Inflammatory macrophage treated with lipopolysaccharide for 1 hour (primary cell): ENCODE data around the gene CYP2B6.
"Not testable (repeated sequence)": the region's sequence is repeated elsewhere in the genome, so short reads cannot be mapped to it uniquely, and the experiment has no call there.

Experiments used
- DNase-seq, 2 donors: peaks; one replicate each; pipeline ENCODE4 v3.0.0-alpha.2; 2020 to 2022

Gene CYP2B6

GRCh38 chr19:40981591-40981990 lies 9.5 kb upstream of the CYP2B6 start:
- DNase-seq, result peak; percentile 69 to 88

GRCh38 chr19:40982594-40983101 lies 8.4 kb upstream of the CYP2B6 start:
- DNase-seq, result peak; percentile 60 to 91

GRCh38 chr19:40989453-40989852 lies 1.6 kb upstream of the CYP2B6 start:
- DNase-seq, result peak in 1 of 2 donors; percentile 55

GRCh38 chr19:40995355-40995754 lies 4.3 kb downstream of the CYP2B6 start:
- no peak for DNase-seq

- not testable (repeated sequence) for DNase-seq
These were observed 7.9 kb downstream of the CYP2B6 start for GRCh38 chr19:40999018-40999417.

GRCh38 chr19:41000310-41000737 lies 9.2 kb downstream of the CYP2B6 start:
- DNase-seq, result no peak

- DNase-seq, result no peak
These were observed 10.3 kb downstream of the CYP2B6 start for GRCh38 chr19:41001243-41001971.

- not testable (repeated sequence) for DNase-seq
These were observed 12.6 kb downstream of the CYP2B6 start for GRCh38 chr19:41003656-41004055.

- DNase-seq, result no peak
These were observed 18.7 kb downstream of the CYP2B6 start for GRCh38 chr19:41009700-41010235.

GRCh38 chr19:41013359-41013758 lies 22.3 kb downstream of the CYP2B6 start:
- DNase-seq, result no peak

- no peak for DNase-seq
These were observed 23.6 kb downstream of the CYP2B6 start for GRCh38 chr19:41014643-41015042.

- DNase-seq, result no peak
These were observed 25.5 kb downstream of the CYP2B6 start for GRCh38 chr19:41016488-41017071.

GRCh38 chr19:41018736-41019290 lies 27.7 kb downstream of the CYP2B6 start:
- DNase-seq, result no peak

- no peak for DNase-seq
These were observed 28.3 kb downstream of the CYP2B6 start for GRCh38 chr19:41019346-41019745.

GRCh38 chr19:41023193-41023592 lies 32.1 kb downstream of the CYP2B6 start:
- no peak for DNase-seq

GRCh38 chr19:41025411-41025810 lies 34.3 kb downstream of the CYP2B6 start:
- DNase-seq, result no peak

- DNase-seq, result no peak
These were observed 34.8 kb downstream of the CYP2B6 start for GRCh38 chr19:41025871-41026270.

- no peak for DNase-seq
These were observed 36.3 kb downstream of the CYP2B6 start for GRCh38 chr19:41027273-41027967.

GRCh38 chr19:41029524-41030432 lies 38.7 kb downstream of the CYP2B6 start:
- no peak for DNase-seq

GRCh38 chr19:41030651-41031050 lies 39.6 kb downstream of the CYP2B6 start:
- no peak for DNase-seq

- no peak for DNase-seq
These were observed 40.8 kb downstream of the CYP2B6 start for GRCh38 chr19:41031916-41032315.

GRCh38 chr19:41033324-41033723 lies 42.2 kb downstream of the CYP2B6 start:
- DNase-seq, result not testable (repeated sequence)
